AG09319 (cell line): ENCODE results near the gene SCN8A.
A peak's percentile ranks its signal among the peaks of the same experiment; 100 is the strongest.
"Not testable (repeated sequence)": the region's sequence is repeated elsewhere in the genome, so short reads cannot be mapped to it uniquely, and the experiment has no call there.

ENCODE experiments used
- DNase-seq: peaks from one replicate; pipeline ENCODE4 v3.0.0-alpha.2; 2010; ENCODE audit warnings: low read depth; ENCODE audit errors: extremely low read depth
- CTCF ChIP-seq: IDR thresholded peaks from 2 replicates; pipeline ENCODE4 v1.5.1; 2011; ENCODE audit warnings: low read depth, mild to moderate bottlenecking, inconsistent platforms, low read length, moderate library complexity

SCN8A gene

GRCh38 chr12:51636581-51636980 is 45.5 kb downstream of the SCN8A start:
- no peak for TF ChIP-seq CTCF
- peak; percentile 18 for DNase-seq

GRCh38 chr12:51636986-51637385 is 46.0 kb downstream of the SCN8A start:
- no peak for TF ChIP-seq CTCF
- DNase-seq, result no peak

GRCh38 chr12:51639361-51639760 is 48.3 kb downstream of the SCN8A start:
- DNase-seq, result no peak
- no peak for TF ChIP-seq CTCF

DNA sequence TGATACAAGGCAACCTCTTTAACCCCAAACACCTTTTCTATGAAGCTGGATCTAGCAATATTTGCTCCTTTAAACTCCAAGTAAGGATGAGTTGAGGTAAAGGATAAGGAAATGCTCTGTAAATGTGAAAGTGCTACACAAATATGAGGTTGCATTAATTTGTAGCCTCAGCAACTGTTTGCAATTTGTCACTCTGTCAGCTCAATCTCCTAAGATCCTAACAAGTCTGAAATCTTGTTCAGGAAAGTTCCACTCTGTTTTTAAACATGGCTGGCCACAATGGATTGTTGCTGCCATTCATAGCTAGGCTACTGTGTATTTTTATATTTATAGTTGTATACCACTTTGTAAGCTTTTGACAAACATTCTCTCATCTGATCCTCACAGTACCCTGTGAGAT is 51.3 kb downstream of the SCN8A start:
- TF ChIP-seq CTCF, result no peak
- no peak for DNase-seq

- no peak for DNase-seq
- TF ChIP-seq CTCF, result no peak
These were observed 52.9 kb downstream of the SCN8A start for GRCh38 chr12:51643951-51644350.

DNA sequence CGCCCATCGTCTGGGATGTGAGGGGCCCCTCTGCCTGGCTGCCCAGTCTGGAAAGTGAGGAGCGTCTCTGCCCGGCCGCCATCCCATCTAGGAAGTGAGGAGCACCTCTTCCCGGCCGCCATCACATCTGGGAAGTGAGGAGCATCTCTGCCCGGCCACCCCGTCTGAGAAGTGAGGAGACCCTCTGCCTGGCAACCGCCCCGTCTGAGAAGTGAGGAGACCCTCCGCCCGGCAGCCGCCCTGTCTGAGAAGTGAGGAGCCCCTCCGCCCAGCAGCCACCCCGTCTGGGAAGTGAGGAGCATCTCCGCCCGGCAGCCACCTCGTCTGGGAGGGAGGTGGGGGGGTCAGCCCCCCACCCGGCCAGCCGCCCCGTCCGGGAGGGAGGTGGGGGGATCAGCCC is 53.7 kb downstream of the SCN8A start:
- DNase-seq, result not testable (repeated sequence)

DNA sequence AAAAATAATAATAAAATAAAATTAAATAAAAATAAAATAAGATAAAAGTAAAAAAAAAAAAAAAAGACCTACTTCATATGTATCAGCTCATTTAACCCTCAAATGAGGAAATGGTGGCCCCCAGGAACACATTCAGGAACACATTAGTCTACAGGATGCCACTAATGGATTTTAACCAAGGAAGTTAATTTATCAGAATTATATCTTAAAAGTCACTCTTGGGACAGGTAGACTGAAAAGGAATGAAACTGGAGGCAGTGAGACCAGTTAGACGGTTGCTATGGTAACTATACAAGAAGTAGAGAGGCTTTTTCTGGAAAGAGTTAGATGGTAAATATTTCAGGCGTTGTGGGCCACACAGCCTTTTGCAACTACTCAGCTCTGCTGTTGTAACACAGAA is 54.9 kb downstream of the SCN8A start:
- DNase-seq, result no peak
- no peak for TF ChIP-seq CTCF

- TF ChIP-seq CTCF, result no peak
- DNase-seq, result no peak
These were observed 56.6 kb downstream of the SCN8A start for GRCh38 chr12:51647647-51648046.
